ENCODE data around the gene ANXA4.

ANXA4 gene

GRCh38 chr2:69781321-69782248 is 39.7 kb downstream of the ANXA4 start:
- no peak for TF ChIP-seq TAF1 (IDR thresholded peaks at IDR 0.05; ENCODE audit: low read depth, low read length)
- no peak for TF ChIP-seq POU2F2 (IDR thresholded peaks at IDR 0.05; ENCODE audit: low read depth, low read length)
- no peak for TF ChIP-seq POLR2A (IDR thresholded peaks at IDR 0.05; ENCODE audit: low read depth, low read length)
- no peak for TF ChIP-seq PAX5 (IDR thresholded peaks at IDR 0.05; ENCODE audit: insufficient read depth, low read length, severe bottlenecking)
- no peak for TF ChIP-seq SPI1 (IDR thresholded peaks at IDR 0.05; ENCODE audit: low read depth, low read length)
- TF ChIP-seq POLR2AphosphoS5 (IDR thresholded peaks at IDR 0.05; ENCODE audit: low read depth, low read length): no peak
- no peak for FAIRE-seq
- DNase-seq (ENCODE audit: insufficient read length, low spot score): no peak

DNA sequence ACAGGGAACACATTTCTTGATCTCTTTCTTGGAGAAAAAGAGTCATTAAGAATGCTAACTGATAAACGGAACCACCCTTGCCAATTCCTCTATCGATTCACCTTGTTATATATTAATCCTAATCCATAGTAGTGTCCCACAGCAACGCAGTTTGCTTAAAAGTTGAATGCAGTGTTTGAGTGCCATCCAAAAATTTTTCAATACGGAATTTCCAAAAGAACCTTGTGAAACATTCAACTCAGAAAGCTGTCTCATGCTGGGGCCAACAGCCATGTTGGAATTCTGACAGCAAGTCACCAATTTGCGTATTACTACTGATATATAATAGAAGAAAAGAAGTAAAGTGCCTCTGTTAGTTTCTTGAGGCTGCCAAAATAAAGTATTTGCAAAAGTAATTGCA is 42.3 kb downstream of the ANXA4 start:
- no peak for DNase-seq (ENCODE audit: insufficient read length, low spot score)
- no peak for FAIRE-seq
- TF ChIP-seq PAX5 (IDR thresholded peaks at IDR 0.05; ENCODE audit: insufficient read depth, low read length, severe bottlenecking) (no peak), POLR2AphosphoS5 (IDR thresholded peaks at IDR 0.05; ENCODE audit: low read depth, low read length) (no peak), POLR2A (IDR thresholded peaks at IDR 0.05; ENCODE audit: low read depth, low read length) (no peak), SPI1 (IDR thresholded peaks at IDR 0.05; ENCODE audit: low read depth, low read length) (no peak), POU2F2 (IDR thresholded peaks at IDR 0.05; ENCODE audit: low read depth, low read length) (no peak), TAF1 (IDR thresholded peaks at IDR 0.05; ENCODE audit: low read depth, low read length) (no peak)

DNA sequence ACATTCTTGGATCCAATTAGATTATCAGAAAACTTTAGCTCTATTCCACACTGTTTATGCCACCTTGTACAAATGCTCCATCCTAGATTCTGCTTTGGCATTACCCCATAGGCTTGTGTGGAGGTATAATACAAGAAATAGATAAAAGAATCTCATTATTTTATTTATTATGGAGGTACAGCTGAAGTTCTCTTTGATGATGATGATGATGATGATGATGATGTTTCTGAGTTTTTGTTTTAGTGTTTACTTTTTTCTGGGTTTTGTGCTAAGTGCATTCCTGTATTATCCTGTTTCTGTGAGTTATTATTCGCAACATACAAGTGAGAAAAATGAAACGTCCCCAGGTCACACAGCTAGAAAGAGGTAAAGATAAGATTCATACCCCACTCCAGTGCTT is 43.4 kb downstream of the ANXA4 start:
- no peak for FAIRE-seq
- TF ChIP-seq TAF1 (IDR thresholded peaks at IDR 0.05; ENCODE audit: low read depth, low read length): no peak
- DNase-seq (ENCODE audit: insufficient read length, low spot score): no peak

DNA sequence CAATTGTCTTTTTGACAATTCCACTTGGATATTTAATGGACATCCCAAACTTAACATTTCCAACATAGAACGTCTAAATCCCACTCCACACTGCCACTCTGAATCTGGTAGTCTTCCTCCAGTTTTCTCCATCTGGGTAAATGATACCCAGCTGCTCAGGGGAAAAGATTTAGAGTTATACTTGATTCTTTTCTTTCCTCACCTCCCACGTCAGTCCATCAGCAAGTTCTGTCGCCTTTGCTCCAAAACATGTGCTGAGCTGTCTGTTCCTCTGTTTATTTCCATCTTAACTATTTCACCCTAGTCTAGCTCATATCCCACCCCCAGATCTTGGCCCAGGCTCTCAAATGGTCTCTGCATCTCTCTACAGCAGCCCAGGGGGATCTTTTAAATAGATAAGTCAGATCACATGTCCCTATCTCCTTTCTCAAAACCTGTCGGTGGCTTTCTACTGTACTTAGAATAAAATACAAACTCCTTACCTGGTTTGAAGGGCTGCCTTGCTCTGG is 44.2 kb downstream of the ANXA4 start:
- TF ChIP-seq PAX5 (IDR thresholded peaks at IDR 0.05; ENCODE audit: insufficient read depth, low read length, severe bottlenecking) (no peak), TAF1 (IDR thresholded peaks at IDR 0.05; ENCODE audit: low read depth, low read length) (no peak), POU2F2 (IDR thresholded peaks at IDR 0.05; ENCODE audit: low read depth, low read length) (no peak), POLR2A (IDR thresholded peaks at IDR 0.05; ENCODE audit: low read depth, low read length) (no peak), POLR2AphosphoS5 (IDR thresholded peaks at IDR 0.05; ENCODE audit: low read depth, low read length) (no peak)
- DNase-seq (ENCODE audit: insufficient read length, low spot score) (no peak), FAIRE-seq (no peak)

DNA sequence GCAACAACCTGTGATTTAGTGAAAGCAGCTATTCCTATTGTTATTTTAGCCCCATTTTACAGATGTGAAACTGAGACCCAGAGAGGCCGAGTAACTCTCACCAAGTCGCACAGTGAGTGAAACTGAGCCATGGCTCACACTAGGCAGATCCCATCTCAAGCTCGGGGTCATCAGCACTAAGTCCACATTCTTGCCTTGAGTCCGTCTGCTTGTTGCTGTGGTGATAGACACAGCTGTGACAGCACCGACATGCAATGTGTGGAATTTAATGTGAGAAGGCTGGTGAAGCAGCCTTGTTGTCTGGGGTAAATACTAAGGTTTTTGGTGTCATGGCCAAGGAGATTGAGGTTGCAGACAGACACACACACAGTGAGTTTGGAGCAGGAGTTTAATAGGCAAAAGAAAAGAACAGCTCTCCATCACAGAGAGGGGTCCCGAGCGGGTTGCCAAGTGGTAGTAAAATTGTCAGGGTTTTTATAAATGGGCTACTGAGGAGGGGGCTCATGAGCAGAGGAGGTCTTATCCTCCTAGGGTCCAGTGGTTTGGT is 47.3 kb downstream of the ANXA4 start:
- TF ChIP-seq POU2F2 (IDR thresholded peaks at IDR 0.05; ENCODE audit: low read depth, low read length): 0 out of 2 replicates have a peak, but pooled peaks have one; percentile 24
- no peak for TF ChIP-seq POLR2AphosphoS5 (IDR thresholded peaks at IDR 0.05; ENCODE audit: low read depth, low read length)
- peak; percentile 72 for TF ChIP-seq SPI1 (IDR thresholded peaks at IDR 0.05; ENCODE audit: low read depth, low read length)
- FAIRE-seq (peak; percentile 96), DNase-seq (ENCODE audit: insufficient read length, low spot score) (no peak)

DNA sequence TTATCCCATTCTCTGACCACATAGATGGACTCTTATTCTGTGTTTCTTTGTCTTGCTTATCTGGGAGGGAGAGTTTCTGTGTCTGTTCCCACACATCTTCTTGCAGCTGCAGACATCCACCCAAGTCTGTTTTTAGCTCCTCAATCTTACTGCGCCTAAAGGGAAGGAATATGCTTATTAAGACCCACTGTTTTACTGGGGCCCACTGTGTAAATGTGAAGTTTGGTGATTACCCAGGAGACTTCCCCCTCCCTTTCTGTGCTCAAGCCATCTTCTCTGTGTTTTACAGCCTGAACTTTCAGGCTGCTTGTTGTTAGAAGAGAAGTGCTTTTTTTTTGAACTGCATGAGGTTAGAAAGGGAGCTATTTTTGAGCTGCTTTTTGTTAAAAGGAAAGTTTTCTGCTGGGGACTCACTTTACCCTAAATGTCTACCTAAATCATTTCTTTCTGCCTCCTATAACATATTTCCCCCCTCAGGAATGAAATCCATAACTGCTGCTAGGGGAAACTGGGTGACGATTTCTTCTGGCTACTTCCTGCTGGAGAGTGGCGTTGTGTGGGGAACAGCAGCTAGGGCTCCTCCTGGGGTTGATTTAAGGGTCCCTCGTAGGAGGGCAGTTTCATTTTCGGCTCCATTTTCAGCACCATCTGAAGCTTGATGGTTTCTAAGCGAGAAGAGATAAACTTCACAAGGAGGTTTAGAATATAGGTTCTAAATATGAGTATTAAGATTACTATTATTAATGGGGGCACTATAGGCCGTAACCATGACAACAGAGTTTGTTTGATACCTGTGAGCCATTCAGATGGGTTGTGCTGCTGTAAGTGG is 48.1 kb downstream of the ANXA4 start:
- no peak for DNase-seq (ENCODE audit: insufficient read length, low spot score)
- peak; percentile 88 for FAIRE-seq
- TF ChIP-seq POLR2AphosphoS5 (IDR thresholded peaks at IDR 0.05; ENCODE audit: low read depth, low read length): no peak
- TF ChIP-seq TAF1 (IDR thresholded peaks at IDR 0.05; ENCODE audit: low read depth, low read length): no peak
- TF ChIP-seq POU2F2 (IDR thresholded peaks at IDR 0.05; ENCODE audit: low read depth, low read length): no peak
- no peak for TF ChIP-seq PAX5 (IDR thresholded peaks at IDR 0.05; ENCODE audit: insufficient read depth, low read length, severe bottlenecking)
- TF ChIP-seq SPI1 (IDR thresholded peaks at IDR 0.05; ENCODE audit: low read depth, low read length): no peak
- TF ChIP-seq POLR2A (IDR thresholded peaks at IDR 0.05; ENCODE audit: low read depth, low read length): no peak; the same call in 1 of the 2 replicates

DNA sequence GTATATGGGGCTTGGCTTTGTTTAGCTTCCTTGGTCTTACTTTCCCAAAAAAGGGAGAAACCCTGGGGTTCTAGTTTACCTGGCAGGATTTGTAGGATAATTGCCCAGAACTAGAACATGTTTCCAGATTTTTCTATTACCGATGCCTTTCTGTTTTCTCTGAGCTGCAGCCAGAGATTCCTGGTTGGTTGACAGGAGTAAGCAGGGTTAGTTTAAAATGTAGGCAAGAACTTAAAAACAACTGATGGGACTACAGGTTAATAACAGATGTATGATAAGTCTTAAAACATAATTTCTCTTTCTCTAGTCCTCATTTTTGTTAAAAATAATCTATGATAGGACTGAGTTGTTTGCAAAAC is 48.6 kb downstream of the ANXA4 start:
- peak; percentile 16 for FAIRE-seq
- DNase-seq (ENCODE audit: insufficient read length, low spot score): no peak

GRCh38 chr2:69791045-69791444 is 49.1 kb downstream of the ANXA4 start:
- FAIRE-seq: no peak
- TF ChIP-seq POLR2A (IDR thresholded peaks at IDR 0.05; ENCODE audit: low read depth, low read length) (no peak), SPI1 (IDR thresholded peaks at IDR 0.05; ENCODE audit: low read depth, low read length) (no peak), PAX5 (IDR thresholded peaks at IDR 0.05; ENCODE audit: insufficient read depth, low read length, severe bottlenecking) (no peak), POLR2AphosphoS5 (IDR thresholded peaks at IDR 0.05; ENCODE audit: low read depth, low read length) (no peak), TAF1 (IDR thresholded peaks at IDR 0.05; ENCODE audit: low read depth, low read length) (no peak), POU2F2 (IDR thresholded peaks at IDR 0.05; ENCODE audit: low read depth, low read length) (no peak)
- DNase-seq (ENCODE audit: insufficient read length, low spot score): no peak

More for the DNA sequence above, 48.6 kb downstream of the ANXA4 start:
- TF ChIP-seq POLR2A (IDR thresholded peaks at IDR 0.05; ENCODE audit: low read depth, low read length): no peak
- no peak for TF ChIP-seq POU2F2 (IDR thresholded peaks at IDR 0.05; ENCODE audit: low read depth, low read length)
- no peak for TF ChIP-seq TAF1 (IDR thresholded peaks at IDR 0.05; ENCODE audit: low read depth, low read length)
- TF ChIP-seq POLR2AphosphoS5 (IDR thresholded peaks at IDR 0.05; ENCODE audit: low read depth, low read length): no peak
- TF ChIP-seq PAX5 (IDR thresholded peaks at IDR 0.05; ENCODE audit: insufficient read depth, low read length, severe bottlenecking): no peak
- TF ChIP-seq SPI1 (IDR thresholded peaks at IDR 0.05; ENCODE audit: low read depth, low read length): no peak

GRCh38 chr2:69796174-69796573 is 54.2 kb downstream of the ANXA4 start:
- no peak for FAIRE-seq
- TF ChIP-seq TAF1 (IDR thresholded peaks at IDR 0.05; ENCODE audit: low read depth, low read length) (no peak), PAX5 (IDR thresholded peaks at IDR 0.05; ENCODE audit: insufficient read depth, low read length, severe bottlenecking) (no peak), SPI1 (IDR thresholded peaks at IDR 0.05; ENCODE audit: low read depth, low read length) (no peak), POU2F2 (IDR thresholded peaks at IDR 0.05; ENCODE audit: low read depth, low read length) (no peak), POLR2AphosphoS5 (IDR thresholded peaks at IDR 0.05; ENCODE audit: low read depth, low read length) (no peak), POLR2A (IDR thresholded peaks at IDR 0.05; ENCODE audit: low read depth, low read length) (no peak)
- DNase-seq (ENCODE audit: insufficient read length, low spot score): no peak
